Measurements from ENCODE around the gene AGAP3.

- TF ChIP-seq EP300 (IDR thresholded peaks at IDR 0.05) (no peak), POLR2A (IDR thresholded peaks at IDR 0.05) (no peak), CTCF (IDR thresholded peaks at IDR 0.05) (no peak)
Measured at GRCh38 chr7:151157645-151158329, 71.5 kb downstream of the AGAP3 start.

Data from ovary (tissue), 3 donors.